Germinal center (tissue), 1 donor: ENCODE data around the gene TMEM185A.
"Not testable (repeated sequence)": the region's sequence is repeated elsewhere in the genome, so short reads cannot be mapped to it uniquely, and the experiment has no call there.

Source experiments
- DNase-seq: peaks from one replicate; pipeline ENCODE4 v3.0.0; 2012; ENCODE audit warnings: mixed read lengths, low spot score

The TMEM185A gene

GRCh38 chrX:149619662-149620061 is 11.9 kb downstream of the TMEM185A start:
- DNase-seq: not testable (repeated sequence)

- DNase-seq: no peak
Measured at GRCh38 chrX:149618871-149619270, 12.7 kb downstream of the TMEM185A start.

- no peak for DNase-seq
Measured at GRCh38 chrX:149611623-149612175, 19.9 kb downstream of the TMEM185A start.

- DNase-seq: no peak
Measured at GRCh38 chrX:149610511-149610910, 21.1 kb downstream of the TMEM185A start.

- no peak for DNase-seq
Measured at GRCh38 chrX:149607699-149608098, 23.9 kb downstream of the TMEM185A start.

- DNase-seq: not testable (repeated sequence)
Measured at GRCh38 chrX:149605248-149605885, 26.2 kb downstream of the TMEM185A start.

- DNase-seq: not testable (repeated sequence)
Measured at GRCh38 chrX:149598603-149599002, 33.0 kb downstream of the TMEM185A start.

GRCh38 chrX:149595943-149596342 is 35.6 kb downstream of the TMEM185A start:
- not testable (repeated sequence) for DNase-seq

- not testable (repeated sequence) for DNase-seq
Measured at GRCh38 chrX:149595214-149595613, 36.4 kb downstream of the TMEM185A start, which contains the start of gene HSFX2. Gene HSFX2 (minus strand): TSS chrX:149595314. CDS start chrX:149594700, 614 bp downstream.

- not testable (repeated sequence) for DNase-seq
Measured at GRCh38 chrX:149590993-149591392, 40.6 kb downstream of the TMEM185A start.

GRCh38 chrX:149587359-149587758 is 44.2 kb downstream of the TMEM185A start, which contains the start of gene MAGEA9B:
Gene MAGEA9B (minus strand): TSS chrX:149587459. CDS start chrX:149583179, 4,280 bp downstream.
- DNase-seq: not testable (repeated sequence)

- not testable (repeated sequence) for DNase-seq
Measured at GRCh38 chrX:149585631-149586030, 46.0 kb downstream of the TMEM185A start.

GRCh38 chrX:149573456-149573855 is 58.1 kb downstream of the TMEM185A start:
- DNase-seq: not testable (repeated sequence)

- no peak for DNase-seq
Measured at GRCh38 chrX:149572743-149573142, 58.8 kb downstream of the TMEM185A start.

GRCh38 chrX:149571770-149572169 is 59.8 kb downstream of the TMEM185A start:
- DNase-seq: no peak

GRCh38 chrX:149570668-149571067 is 60.9 kb downstream of the TMEM185A start:
- no peak for DNase-seq

- no peak for DNase-seq
Measured at GRCh38 chrX:149569770-149570169, 61.8 kb downstream of the TMEM185A start.

GRCh38 chrX:149568701-149569296 is 62.8 kb downstream of the TMEM185A start:
- DNase-seq: no peak

GRCh38 chrX:149567621-149568417 is 63.8 kb downstream of the TMEM185A start:
- no peak for DNase-seq

- DNase-seq: no peak
Measured at GRCh38 chrX:149563359-149563758, 68.2 kb downstream of the TMEM185A start.

- not testable (repeated sequence) for DNase-seq
Measured at GRCh38 chrX:149555251-149555650, 76.3 kb downstream of the TMEM185A start.

- not testable (repeated sequence) for DNase-seq
Measured at GRCh38 chrX:149551939-149552248, 79.7 kb downstream of the TMEM185A start.
